GM12878 (cell line): Measurements from ENCODE around the gene TEPSIN. TPM values are rescaled to one million over a fixed set of nuclear protein-coding genes. Genes with fewer than 3 reads are reported as not detected.

ENCODE experiments used
- HCFC1 ChIP-seq: fragments of 150-350 bp; IDR thresholded peaks from 2 replicates; pipeline ENCODE4 v1.6.1; 2014; ENCODE audit warnings: low read length
- HSF1 ChIP-seq: fragments of 150-350 bp; IDR thresholded peaks from 2 replicates; pipeline ENCODE4 v1.6.1; 2014; ENCODE audit warnings: mild to moderate bottlenecking, low read depth, low read length
- IRF4 ChIP-seq: IDR thresholded peaks from 2 replicates; pipeline ENCODE4 v1.6.1; 2011; ENCODE audit warnings: low read depth, low read length
- MEF2A ChIP-seq: IDR thresholded peaks from 2 replicates; pipeline ENCODE4 v1.6.1; 2011; ENCODE audit warnings: low read depth, mild to moderate bottlenecking, low read length, moderate library complexity; ENCODE audit not compliant: insufficient read depth
- MLLT1 ChIP-seq: fragments of 450-650 bp; IDR thresholded peaks from 2 replicates; pipeline ENCODE4 v1.6.1; 2016; ENCODE audit warnings: mild to moderate bottlenecking
- MTA2 ChIP-seq: fragments of 450-650 bp; IDR thresholded peaks from 2 replicates; pipeline ENCODE4 v1.6.1; 2016; ENCODE audit warnings: low read depth, mild to moderate bottlenecking, moderate library complexity
- MTA3 ChIP-seq: IDR thresholded peaks from 2 replicates; pipeline ENCODE4 v1.6.1; 2012; ENCODE audit warnings: low read length, inconsistent platforms, borderline replicate concordance
- PBX3 ChIP-seq: IDR thresholded peaks from 2 replicates; pipeline ENCODE4 v1.6.1; 2011; ENCODE audit warnings: mild to moderate bottlenecking, low read depth, low read length, moderate library complexity; ENCODE audit not compliant: insufficient replicate concordance
- PKNOX1 ChIP-seq: fragments of 450-650 bp; IDR thresholded peaks from 2 replicates; pipeline ENCODE4 v1.6.1; 2016; ENCODE audit warnings: mild to moderate bottlenecking
- POLR2A ChIP-seq: IDR thresholded peaks from 2 replicates; pipeline ENCODE4 v1.6.1; 2011; ENCODE audit warnings: low read depth, mild to moderate bottlenecking, low read length
- RAD21 ChIP-seq: IDR thresholded peaks from 2 replicates; pipeline ENCODE4 v1.6.1; 2011; ENCODE audit warnings: mild to moderate bottlenecking, low read depth, low read length, moderate library complexity; ENCODE audit not compliant: insufficient read depth
- RAD51 ChIP-seq: fragments of 450-650 bp; IDR thresholded peaks from 2 replicates; pipeline ENCODE4 v1.6.1; 2016; ENCODE audit warnings: moderate library complexity, mild to moderate bottlenecking, inconsistent platforms
- RFX5 ChIP-seq: IDR thresholded peaks from 2 replicates; pipeline ENCODE4 v1.6.1; 2011; ENCODE audit warnings: low read depth, low read length, improper control_type of control experiment
- SIN3A ChIP-seq: IDR thresholded peaks from 2 replicates; pipeline ENCODE4 v1.6.1; 2012; ENCODE audit warnings: low read depth, low read length, improper control_type of control experiment
- SMAD1 ChIP-seq: fragments of 450-650 bp; IDR thresholded peaks from 2 replicates; pipeline ENCODE4 v1.6.1; 2018; ENCODE audit warnings: mild to moderate bottlenecking, low read depth; ENCODE audit not compliant: partially characterized antibody
- SMAD5 ChIP-seq: IDR thresholded peaks from 2 replicates; pipeline ENCODE4 v1.6.1; 2016; ENCODE audit warnings: antibody characterized with exemption, low read depth
- SPI1 ChIP-seq: IDR thresholded peaks from 2 replicates; pipeline ENCODE4 v1.6.1; 2011; ENCODE audit warnings: low read depth, mild to moderate bottlenecking, low read length, moderate library complexity, borderline replicate concordance; ENCODE audit not compliant: insufficient read depth
- SUPT20H ChIP-seq: IDR thresholded peaks from 2 replicates; pipeline ENCODE4 v1.6.1; 2011; ENCODE audit warnings: low read depth, mild to moderate bottlenecking, low read length, moderate library complexity, borderline replicate concordance; ENCODE audit not compliant: control insufficient read depth
- ZNF592 ChIP-seq: fragments of 450-650 bp; IDR thresholded peaks from 2 replicates; pipeline ENCODE4 v1.6.1; 2017; ENCODE audit warnings: mild to moderate bottlenecking, moderate library complexity
- polyA plus RNA-seq, 11 experiments: library from polyadenylated mRNA; depleted of rRNA in 4 of 11; unstranded in 6 of 11; stranded (reverse) in 5 of 11; fragments of >200 nt; fragmentation: Nextera tagmentation in 4 of 11; fragmentation: Illumina TruSeq in 1 of 11; extraction: Ambion mirVana in 4 of 11; extraction: Trizol in 1 of 11; gene quantifications; 1 replicate in 1 of 11; 2 replicates in 10 of 11; pipeline versions ENCODE4 v1.2.1 to v1.2.3, GENCODE V29; 2011 to 2016; ENCODE audit warnings: inconsistent platforms in 2 of 11, missing spikeins in 2 of 11, low read depth in 1 of 11
- total RNA-seq, 4 experiments: library from RNA; depleted of rRNA in 3 of 4; stranded (reverse); fragments of >200 nt in 3 of 4; fragmentation: Illumina TruSeq in 1 of 4; extraction: Trizol in 1 of 4; gene quantifications; 2 replicates each; pipeline versions ENCODE4 v1.2.1 to v1.2.3, GENCODE V29; 2013 to 2021

Gene TEPSIN
- total and polyA plus RNA-seq, 10 of the 15 experiments (the other 5 are each of a cell fraction or from before 2014, with no cell fraction given), result 0.87 to 36.7 (median 5.3) TPM

- TF ChIP-seq PBX3 (no peak), SPI1 (peak; percentile 39; the same call in 1 of the 2 replicates), RAD21 (no peak), HCFC1 (no peak), SMAD5 (0 out of 2 replicates have a peak, but pooled peaks have one; percentile 60), SUPT20H (no peak), HSF1 (no peak), RAD51 (no peak), IRF4 (no peak), POLR2A (peak; percentile 85), SIN3A (peak; percentile 69; the same call in 1 of the 2 replicates), MEF2A (0 out of 2 replicates have a peak, but pooled peaks have one; percentile 13), PKNOX1 (no peak), SMAD1 (no peak), ZNF592 (no peak), MLLT1 (0 out of 2 replicates have a peak, but pooled peaks have one; percentile 38), MTA3 (no peak), RFX5 (no peak), MTA2 (no peak)
Measured at GRCh38 chr17:81285179-81285878, 46.5 kb upstream of the TEPSIN start (continued).
